Breast epithelium (tissue), 3 donors: ENCODE results near the gene CDCA4.

Experiments
- CTCF ChIP-seq, 3 donors: fragments of 450-650 bp; IDR thresholded peaks; one replicate each; pipeline ENCODE4 v1.5.1; 2016 to 2017; ENCODE audit warnings: antibody characterized with exemption in 3 of 3, mild to moderate bottlenecking in 3 of 3, moderate library complexity in 3 of 3
- POLR2A ChIP-seq: fragments of 450-650 bp; IDR thresholded peaks from one replicate; pipeline ENCODE4 v1.6.1; 2016; ENCODE audit warnings: antibody characterized with exemption, mild to moderate bottlenecking, moderate library complexity
- POLR2AphosphoS5 ChIP-seq, 3 donors: sonication (generic); formaldehyde crosslinking; IDR thresholded peaks; one replicate each; pipeline ENCODE4 v1.6.1; 2017; ENCODE audit warnings: antibody characterized with exemption in 3 of 3

- no peak for TF ChIP-seq CTCF (IDR thresholded peaks at IDR 0.05)
- TF ChIP-seq POLR2AphosphoS5 (IDR thresholded peaks at IDR 0.05): no peak
- TF ChIP-seq POLR2A: no peak
Observed at GRCh38 chr14:104977008-104977680, 43.7 kb downstream of the CDCA4 start.
